ENCODE data around the gene SGMS1.
"Not testable (repeated sequence)": the region's sequence is repeated elsewhere in the genome, so short reads cannot be mapped to it uniquely, and the experiment has no call there.

SGMS1 gene

GRCh38 chr10:50471583-50471975 is 152.2 kb downstream of the SGMS1 start:
- in situ Hi-C loops (cut with MboI; ENCODE audit: low sequenced_read_pairs): no loop called here

DNA sequence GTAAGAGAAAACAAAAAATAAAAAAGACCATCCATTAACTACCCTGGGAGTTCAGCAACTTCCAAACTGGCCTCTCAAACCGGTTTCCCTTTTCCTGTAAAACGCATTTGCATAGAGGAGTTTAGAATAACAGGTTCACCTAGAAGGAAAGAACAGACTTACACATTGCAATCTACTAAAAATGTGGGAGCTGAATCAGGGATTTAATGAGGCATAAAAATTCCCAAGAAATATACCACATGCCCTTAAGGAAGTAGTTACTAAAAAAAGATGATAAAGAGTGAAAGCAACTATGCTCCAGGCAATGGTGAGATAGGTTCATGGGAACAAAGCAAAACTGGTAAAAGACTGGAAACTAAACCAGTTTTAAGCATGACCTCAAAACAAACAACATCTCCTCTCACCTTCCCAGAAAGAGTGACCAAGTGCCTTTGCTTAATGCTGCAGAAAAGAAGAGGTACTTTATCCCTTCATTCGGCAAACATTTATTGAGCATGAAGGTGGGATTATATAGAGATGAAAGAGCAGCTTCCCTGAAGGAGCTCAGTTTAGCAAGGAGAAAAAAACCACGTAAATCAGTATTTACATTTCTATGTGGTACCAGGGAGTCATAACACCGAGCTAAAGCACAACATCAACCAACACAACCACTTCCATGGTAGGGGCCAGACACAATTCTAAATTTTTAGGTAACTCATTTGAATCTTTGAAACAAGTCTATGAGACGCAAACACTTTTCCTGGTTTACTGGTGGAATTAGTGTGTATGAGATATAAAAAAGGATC is 152.8 kb downstream of the SGMS1 start:
- in situ Hi-C loops (cut with MboI; ENCODE audit: low sequenced_read_pairs): no loop called here

- in situ Hi-C loops (cut with MboI; ENCODE audit: low sequenced_read_pairs): no loop called here
Observed at GRCh38 chr10:50470345-50470744, 153.4 kb downstream of the SGMS1 start.

DNA sequence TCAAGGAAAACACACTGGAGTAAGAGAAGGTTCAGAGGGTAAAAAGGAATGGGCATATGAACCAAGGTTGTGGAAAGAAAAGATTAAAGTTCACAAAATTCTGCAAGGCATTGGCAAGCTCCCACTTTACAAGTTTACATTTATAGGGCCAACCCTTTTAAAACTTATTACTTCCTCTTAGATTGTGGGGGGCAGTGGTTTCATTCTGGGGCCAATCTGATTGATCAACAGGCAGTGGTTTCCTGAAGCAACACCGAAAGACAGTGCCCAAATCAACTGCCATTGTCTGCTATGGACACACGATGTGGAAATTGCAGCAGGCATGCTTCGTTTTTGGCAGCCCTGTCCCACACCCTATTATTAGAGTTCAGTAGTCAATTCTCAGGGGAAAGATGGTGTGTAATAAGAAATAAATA is 154.0 kb downstream of the SGMS1 start:
- in situ Hi-C loops (cut with MboI; ENCODE audit: low sequenced_read_pairs): no loop called here

- in situ Hi-C loops (cut with MboI; ENCODE audit: low sequenced_read_pairs): no loop called here
Observed at GRCh38 chr10:50469288-50469687, 154.5 kb downstream of the SGMS1 start.

DNA sequence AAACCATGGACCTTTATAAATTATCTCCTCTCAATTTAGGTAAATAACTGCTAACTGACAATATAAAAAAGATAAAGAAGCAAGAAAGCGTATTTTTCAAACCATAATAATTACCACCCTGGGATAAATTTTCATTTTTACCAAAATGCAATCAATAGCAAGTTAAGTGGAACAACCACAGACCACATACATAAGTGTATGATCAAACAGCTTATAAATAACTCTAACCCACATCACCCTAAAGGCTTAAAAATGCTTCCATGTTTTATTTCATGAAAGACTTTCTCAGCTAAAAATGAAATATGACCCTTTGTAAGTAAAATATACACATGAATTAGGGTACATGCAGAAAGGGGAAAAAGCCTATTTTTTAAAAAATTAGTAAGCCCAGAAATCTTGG is 156.5 kb downstream of the SGMS1 start:
- in situ Hi-C loops (cut with MboI; ENCODE audit: low sequenced_read_pairs): no loop called here

DNA sequence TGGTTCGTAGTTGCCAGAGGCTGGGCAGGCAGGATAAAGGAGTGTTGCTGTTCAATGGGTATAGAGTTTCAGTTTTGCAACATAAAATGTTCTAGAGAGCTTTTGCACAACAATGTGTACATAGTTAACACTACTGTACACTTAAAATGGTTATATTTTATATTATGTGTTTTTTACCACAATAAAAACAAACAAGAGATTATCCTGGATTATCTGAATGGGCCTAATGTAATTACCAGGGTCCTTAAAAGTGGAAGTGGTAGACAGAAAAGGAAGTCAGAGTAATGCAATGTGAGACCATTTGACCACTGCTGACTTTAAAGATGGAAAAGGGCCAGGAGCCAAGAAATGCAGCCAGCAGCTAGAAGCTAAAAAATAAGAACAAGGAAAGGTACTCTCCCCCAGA is 159.7 kb downstream of the SGMS1 start:
- in situ Hi-C loops (cut with MboI; ENCODE audit: low sequenced_read_pairs): no loop called here

DNA sequence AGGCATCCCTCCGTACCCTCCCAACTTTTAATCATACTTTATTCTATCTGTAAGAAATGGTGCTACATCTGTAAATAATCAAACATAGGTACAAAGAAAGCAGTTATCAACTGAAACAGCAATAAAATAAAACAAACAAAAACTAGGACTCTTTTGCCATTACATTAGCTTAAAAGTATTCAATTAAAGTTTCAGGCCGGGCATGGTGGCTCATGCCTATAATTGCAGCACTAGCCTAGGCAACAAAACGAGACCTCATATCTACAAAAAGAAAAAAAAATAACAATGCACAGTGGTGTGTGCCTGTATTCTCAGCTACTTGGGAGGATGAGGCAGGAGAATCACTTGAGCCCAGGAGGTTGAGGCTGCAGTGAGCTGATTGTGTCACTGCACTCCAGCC is 161.9 kb downstream of the SGMS1 start:
- in situ Hi-C loops (cut with MboI; ENCODE audit: low sequenced_read_pairs): no loop called here

DNA sequence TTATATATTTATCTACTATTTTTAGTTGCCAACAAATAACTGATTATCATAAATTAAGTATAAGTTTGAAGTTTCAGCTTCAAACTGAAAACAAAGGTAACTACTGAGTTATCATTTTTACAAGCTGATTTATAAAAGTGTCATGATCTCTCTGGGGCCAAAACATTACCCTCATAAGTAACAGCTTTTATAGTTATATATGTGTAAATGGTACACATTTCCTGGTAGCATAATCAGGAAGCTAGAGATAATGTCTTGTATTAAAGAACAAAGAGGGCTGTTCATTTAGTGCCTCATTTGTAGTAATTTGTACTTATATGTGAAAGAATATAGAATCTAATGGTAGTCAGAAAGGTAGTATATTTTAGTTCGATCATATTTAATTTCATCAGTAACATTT is 162.6 kb downstream of the SGMS1 start:
- in situ Hi-C loops (cut with MboI; ENCODE audit: low sequenced_read_pairs): no loop called here

DNA sequence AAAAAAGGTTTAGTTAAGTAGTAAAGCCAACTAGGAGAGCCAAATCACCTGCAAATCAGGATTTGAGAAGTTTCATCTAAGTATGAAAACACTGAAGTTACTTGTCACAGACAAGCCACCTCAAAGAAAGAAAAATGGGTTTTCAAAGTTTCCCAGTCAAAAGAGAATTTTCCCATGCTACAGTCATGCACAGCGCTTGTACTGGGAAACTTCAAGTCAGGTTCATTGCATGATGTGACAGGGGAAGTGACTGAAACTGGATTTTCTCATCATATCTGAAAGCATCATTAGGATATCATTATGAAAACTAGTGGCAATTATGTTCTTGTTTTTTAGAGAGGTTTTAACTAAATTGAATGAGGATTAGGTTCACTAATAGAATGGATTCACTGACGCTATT is 167.0 kb downstream of the SGMS1 start:
- in situ Hi-C loops (cut with MboI; ENCODE audit: low sequenced_read_pairs): no loop called here

DNA sequence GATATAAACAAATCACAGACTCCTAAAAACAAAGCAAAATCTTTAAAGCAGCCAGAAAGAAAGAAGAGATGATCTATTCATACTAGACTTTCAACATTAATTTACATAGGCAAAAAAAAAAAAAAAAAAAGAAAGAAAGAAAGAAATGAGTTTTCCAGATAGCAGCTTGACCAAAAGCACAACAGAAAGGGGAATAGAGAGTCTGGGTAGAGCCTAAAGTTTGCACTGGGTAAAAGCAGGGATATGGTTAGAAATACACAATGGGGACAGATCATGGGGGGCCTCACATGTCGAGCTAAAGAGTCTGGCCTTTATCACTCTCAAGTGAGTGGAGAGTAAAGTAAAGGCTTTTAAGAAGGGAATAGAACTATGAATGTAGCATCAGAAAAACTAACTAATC is 169.8 kb downstream of the SGMS1 start:
- in situ Hi-C loops (cut with MboI; ENCODE audit: low sequenced_read_pairs): no loop called here

DNA sequence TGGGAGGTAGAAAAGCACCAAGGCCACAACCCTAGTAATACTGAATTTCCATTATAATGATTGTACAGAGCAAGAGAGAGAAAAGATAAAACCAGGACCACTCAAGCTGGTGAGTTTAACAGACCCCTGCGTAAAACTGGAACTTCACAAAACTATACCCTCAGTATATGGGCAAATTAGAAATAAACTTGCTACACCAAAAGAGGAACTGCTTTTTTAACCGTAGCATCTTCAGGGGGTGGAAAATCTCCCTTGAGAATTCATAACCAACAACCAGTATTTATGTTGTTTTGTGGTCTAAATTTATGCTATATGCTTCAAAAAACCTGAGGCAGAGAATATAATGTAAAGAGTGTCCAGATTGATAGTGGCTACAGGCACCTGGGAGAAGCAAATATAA is 171.2 kb downstream of the SGMS1 start:
- in situ Hi-C loops (cut with MboI; ENCODE audit: low sequenced_read_pairs): no loop called here

DNA sequence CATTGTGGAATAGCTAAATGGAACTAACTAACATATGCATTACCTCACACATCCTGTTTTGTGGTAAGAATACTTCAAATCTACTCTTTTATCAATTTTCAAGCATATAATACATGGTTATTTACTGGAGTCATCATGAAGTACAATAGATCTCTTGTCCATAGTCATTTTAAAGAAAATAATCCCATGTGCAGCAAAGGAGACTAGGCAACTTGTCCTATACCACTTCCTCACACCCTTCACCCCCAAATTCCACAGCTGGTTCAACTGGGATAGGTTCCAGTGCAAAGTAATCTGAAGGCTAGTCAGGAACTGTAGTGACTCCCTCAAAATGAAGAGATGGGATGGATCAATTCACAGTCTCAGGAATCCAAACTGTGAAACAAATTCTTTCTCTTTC is 176.1 kb downstream of the SGMS1 start:
- in situ Hi-C loops (cut with MboI; ENCODE audit: low sequenced_read_pairs): no loop called here

- in situ Hi-C loops (cut with MboI; ENCODE audit: low sequenced_read_pairs): not testable (repeated sequence)
Observed at GRCh38 chr10:50445777-50446176, 178.0 kb downstream of the SGMS1 start.

- in situ Hi-C loops (cut with MboI; ENCODE audit: low sequenced_read_pairs): no loop called here
Observed at GRCh38 chr10:50440489-50440888, 183.3 kb downstream of the SGMS1 start.

DNA sequence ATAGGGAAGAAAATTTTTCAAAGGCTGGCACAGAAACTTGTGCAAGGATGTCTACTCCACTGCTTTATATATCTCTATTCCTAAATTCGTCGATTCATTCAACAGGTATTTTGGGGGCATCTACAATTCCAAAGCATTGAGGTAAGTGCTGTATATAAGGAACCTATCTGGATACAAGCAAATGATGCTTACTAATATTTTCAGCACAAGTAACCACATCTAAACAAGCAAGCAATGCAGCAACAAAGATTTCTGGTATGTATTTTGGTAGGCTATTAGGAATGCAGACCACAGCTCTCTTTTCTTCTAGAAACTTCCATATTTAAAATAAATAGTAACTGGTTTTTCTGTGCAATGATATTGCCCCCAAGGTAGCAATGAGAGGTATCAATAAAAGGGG is 183.9 kb downstream of the SGMS1 start:
- in situ Hi-C loops (cut with MboI; ENCODE audit: low sequenced_read_pairs): no loop called here

- in situ Hi-C loops (cut with MboI; ENCODE audit: low sequenced_read_pairs): no loop called here
Observed at GRCh38 chr10:50439187-50439586, 184.6 kb downstream of the SGMS1 start.

DNA sequence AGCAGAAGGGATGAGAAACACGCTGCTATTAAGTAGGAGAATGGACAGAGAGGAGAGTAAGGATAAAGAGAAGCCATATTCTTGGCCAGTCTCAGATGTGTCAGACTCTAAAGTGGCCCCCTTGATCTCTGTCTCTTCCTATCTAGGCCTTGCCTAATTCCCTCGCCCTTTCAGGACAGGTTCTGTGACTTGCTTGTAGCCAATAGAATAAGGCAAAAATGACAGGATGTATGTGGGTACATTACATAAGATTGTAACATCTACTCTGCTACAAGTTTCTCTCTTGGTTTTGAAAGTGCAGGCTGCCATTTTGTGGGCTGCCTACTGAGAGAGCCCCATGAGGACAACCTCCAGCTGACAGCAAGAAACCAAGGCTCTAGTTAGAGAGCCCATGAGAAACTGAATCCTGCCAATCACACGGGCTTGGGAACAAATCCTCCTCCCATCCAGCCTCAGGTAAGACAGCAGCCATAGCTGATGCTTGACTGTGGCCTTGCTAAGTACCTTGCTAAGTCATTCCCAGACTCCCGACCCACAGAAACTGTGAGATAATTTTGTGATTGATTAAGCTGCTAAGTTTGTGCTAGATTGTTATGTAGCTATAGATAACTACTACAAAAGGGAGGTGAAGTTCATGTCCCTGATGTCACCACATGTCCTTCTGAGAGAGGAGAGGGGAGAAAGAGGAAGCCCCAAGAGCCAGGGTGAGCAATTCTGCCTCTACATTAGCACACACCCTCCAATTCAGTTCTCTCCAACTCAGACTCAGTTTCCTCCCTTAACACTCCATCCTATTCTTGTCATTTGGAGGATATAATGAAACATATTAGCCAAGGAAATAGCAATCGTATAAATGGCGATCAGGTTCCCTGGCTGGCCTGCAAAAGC is 185.5 kb downstream of the SGMS1 start:
- in situ Hi-C loops (cut with MboI; ENCODE audit: low sequenced_read_pairs): no loop called here

DNA sequence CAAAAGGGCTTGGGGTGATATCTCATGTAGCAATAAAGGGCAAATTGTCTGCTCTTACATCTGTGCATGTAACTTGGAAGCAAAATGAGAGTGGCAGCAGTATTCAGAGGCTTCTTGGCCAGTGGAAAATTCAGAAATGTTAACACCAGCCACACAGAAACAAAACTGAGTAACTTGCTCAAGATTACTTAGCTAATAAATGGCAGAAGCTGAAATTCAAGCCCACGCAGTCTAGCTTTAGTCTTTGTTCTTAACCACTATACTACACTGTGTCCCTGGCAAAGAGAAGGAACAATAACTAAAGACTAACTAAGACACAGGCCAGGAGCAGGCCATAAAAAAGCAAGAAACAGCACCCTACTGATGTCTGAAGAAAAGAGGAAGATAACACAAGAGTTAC is 186.5 kb downstream of the SGMS1 start:
- in situ Hi-C loops (cut with MboI; ENCODE audit: low sequenced_read_pairs): no loop called here

DNA sequence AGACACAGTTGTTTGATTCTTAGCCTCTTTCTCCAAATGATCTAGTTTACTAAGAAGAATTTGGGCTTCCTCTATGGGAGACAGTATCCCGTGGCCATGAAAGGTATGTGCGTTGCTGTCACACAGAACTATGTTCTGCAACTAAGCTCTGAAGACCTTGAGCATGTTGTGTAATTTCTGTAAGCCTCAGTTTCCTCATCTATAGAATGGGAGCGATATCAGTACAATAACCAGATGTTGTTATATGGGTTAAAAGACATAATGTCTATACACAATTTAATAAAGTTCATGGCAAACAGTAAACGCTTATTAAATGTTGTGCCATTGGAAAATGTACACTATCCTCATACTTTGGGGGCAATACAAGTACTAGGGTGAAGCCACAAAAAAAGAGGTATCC is 187.0 kb downstream of the SGMS1 start:
- in situ Hi-C loops (cut with MboI; ENCODE audit: low sequenced_read_pairs): no loop called here

DNA sequence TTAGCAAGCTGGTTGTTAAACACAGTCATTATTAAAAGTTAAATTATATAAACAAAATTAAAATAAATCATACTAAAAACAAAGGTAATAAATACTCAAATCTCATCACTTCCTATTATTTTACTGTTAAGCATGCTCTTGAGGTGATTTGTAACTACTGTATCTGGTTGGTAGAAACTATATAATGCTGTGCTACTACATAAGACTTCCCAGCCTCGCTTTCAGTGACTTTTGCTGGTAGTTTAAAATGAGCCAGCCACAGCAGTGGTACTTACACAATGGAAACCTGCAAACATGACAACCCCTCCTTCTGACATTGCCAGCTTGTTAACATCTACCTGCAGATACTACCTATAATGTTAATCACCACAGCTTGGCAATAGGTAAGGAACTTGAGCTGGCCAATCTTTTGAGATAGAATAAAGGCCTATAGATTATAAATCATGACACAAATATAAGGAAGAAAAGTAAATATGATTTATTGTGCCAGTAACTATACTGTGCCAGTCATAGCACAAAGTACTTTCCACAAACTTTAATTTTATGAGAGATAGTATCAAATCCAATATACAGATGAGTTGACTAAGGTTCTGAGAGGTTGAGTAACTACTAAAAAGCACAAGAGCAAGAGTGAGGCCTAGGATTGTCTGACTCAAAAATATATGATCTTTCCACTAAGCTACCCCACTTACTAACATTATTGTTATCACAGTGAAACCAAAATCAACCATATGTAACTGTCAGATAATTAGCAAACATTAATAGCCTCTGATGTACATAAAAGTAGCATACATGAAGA is 191.3 kb downstream of the SGMS1 start:
- in situ Hi-C loops (cut with MboI; ENCODE audit: low sequenced_read_pairs): no loop called here

Measured in HL-60/S4 (cell line).